A673 (cell line): Measurements from ENCODE around the gene SH2D3C.

Experiments
- CTCF ChIP-seq: fragments of 300-800, 200-600 bp; sonication (generic); conservative IDR thresholded peaks from 2 replicates; pipeline ENCODE4 v1.5.1; 2017; ENCODE audit warnings: low read depth, mild to moderate bottlenecking, antibody characterized with exemption, low read length, moderate library complexity, mixed read lengths
- EZH2 ChIP-seq: fragments of 200-600 bp; sonication (generic); IDR thresholded peaks from 2 replicates; pipeline ENCODE4 v1.6.1; 2017; ENCODE audit warnings: borderline replicate concordance, low read depth, mild to moderate bottlenecking, mixed read lengths, antibody characterized with exemption, low read length; ENCODE audit not compliant: poor library complexity, severe bottlenecking

DNA sequence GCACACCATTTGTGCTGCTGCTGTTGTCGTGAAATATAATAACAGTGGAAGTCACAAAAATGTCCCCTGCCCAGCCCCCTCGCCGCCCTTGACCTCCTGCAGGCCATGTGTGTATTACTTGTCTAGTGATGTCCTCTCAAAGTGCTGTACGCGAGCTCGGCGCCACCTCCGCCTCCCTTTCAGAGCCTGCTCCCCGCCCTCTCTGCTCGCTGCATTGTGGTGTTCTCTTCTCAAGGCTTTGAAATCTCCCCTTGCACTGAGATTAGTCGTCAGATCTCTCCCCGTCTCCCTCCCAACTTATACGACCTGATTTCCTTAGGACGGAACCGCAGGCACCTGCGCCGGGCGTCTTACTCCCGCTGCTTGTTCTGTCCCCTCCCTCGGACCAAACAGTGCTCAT lies 86.4 kb downstream of the SH2D3C start:
- TF ChIP-seq CTCF: no peak
- no peak for TF ChIP-seq EZH2
